Epithelial cell of prostate (primary cell): ENCODE data around the gene POLE.

Experiments
- DNase-seq: peaks from one replicate; pipeline ENCODE4 v3.0.0-alpha.2; 2011; ENCODE audit warnings: low read depth, low spot score
- H3K27ac ChIP-seq: fragments of 450-650 bp; 2 replicates; pipeline ENCODE4 v1.5.1; 2017; ENCODE audit warnings: mild to moderate bottlenecking

POLE gene

DNA sequence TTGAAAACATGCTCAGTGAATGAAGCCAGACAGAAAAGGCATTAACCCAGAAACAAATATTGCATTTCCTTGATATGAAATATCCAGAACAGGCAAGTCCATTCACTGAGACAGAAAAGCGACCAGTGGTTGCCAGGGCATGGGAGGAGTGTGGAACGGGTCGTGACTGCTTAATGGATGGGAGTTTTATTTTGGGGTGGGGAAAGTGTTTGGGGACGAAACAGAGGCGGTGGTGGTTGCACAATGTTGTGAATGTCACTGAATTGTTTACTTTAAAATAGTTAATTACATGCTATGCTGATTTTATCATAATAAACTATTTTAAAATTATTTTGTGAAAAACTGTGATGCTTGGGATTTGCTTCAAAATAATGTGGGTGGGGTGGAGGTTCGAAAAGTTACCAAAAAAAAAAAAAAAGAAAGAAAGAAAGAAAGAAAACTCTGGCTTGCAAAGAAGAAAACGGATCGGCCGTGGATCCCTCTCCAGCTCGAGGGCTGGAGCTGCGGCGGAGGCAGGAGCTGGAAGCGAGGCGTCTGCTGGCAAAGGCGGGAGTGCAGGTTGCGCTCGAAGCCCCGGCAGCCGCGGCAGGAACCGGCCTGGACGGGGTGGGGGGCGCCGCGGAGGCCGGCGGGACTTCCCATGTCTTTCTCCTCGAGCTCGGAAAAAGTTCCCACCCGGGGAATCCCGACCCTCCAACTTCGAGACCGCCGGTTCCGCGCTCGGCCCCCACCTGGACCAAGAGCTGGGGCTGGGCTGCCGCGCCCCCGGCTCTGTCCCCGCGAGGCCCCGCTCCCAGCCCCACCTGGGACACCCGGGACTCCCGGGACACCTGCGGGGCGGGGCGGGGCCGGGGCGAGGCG is 69.1 kb downstream of the POLE start:
- H3K27ac ChIP-seq, result no peak overlapping the region
- DNase-seq, result no peak

DNA sequence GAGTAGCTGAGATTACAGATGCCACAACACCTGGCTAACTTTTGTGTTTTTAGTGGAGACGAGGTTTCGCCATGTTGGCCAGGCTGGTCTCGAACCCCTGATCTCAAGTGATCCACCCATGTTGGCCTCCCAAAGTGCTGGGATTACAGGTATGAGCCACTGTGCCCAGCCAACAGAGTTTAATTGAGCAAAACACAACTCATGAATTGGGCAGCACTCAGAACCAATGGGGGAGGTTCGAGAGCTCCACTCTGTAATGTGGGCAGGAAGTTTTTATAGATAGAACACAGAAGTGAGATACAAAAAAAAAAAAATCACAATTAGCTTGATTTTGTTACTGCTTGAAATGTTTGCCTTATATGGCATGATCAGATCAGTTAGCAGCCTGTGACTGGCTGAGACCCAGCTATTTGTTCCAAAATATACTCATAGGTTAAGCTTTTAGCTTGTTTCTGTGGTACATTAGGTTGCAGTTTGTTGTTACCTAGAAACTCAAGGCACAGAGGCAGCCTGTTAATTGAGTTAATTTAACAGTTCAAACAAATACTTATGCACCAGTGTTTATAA is 69.9 kb downstream of the POLE start:
- no peak for DNase-seq

DNA sequence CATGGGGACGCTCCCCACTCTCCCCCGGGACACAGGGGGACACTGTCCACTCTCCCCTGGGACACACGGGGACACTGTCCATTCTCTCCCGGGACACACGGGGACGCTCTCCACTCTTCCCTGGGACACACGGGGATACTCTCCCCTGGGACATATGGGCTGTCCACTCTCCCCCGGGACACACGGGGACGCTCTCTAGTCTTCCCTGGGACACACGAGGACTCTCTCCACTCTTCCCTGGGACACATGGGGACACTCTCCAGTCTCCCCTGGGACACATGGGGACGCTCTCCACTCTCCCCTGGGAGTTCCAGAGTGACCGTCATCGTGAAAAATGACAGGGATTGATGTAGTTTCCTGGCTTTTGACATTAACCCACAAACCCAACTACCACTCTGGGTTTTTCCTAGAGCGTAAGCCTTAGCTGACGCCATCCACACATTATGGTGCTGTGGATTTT is 71.5 kb downstream of the POLE start:
- DNase-seq, result no peak
- no peak overlapping the region for H3K27ac ChIP-seq

More for the DNA sequence above, 69.9 kb downstream of the POLE start:
- H3K27ac ChIP-seq, result no peak overlapping the region

DNA sequence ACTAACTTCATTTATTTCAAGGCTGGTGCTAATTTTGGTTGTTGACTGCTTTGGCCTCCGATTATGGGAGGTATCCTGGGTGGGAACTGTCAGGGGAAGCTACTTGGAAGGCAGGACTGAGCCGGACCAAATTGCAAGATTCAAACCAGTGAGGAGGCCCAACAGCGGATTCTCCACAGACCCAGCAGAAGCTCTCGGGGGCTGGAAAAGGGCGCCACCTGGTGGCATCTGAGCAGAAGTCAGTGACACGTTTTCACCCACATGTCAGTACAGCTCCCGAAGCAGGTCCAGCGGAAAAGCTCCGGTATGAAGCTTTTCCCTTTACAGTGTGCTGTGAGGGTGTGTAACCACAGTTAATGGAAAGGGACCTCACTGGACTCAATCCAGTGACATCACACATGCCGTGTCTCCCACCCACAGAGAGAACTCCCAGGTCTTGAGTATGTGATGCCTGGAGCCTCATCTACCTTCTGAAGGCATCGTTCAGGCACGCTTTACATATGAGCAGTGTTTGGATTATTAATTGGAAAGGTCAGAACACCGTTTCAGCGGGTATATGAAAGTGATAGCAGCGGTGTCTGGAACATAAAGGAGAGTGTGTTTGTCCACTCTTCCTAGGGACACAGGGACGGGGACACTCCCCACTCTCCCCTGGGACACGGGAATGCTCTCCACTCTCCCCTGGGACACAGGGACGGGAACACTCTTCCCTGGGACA is 72.1 kb downstream of the POLE start:
- H3K27ac ChIP-seq, result no peak overlapping the region
- no peak for DNase-seq

DNA sequence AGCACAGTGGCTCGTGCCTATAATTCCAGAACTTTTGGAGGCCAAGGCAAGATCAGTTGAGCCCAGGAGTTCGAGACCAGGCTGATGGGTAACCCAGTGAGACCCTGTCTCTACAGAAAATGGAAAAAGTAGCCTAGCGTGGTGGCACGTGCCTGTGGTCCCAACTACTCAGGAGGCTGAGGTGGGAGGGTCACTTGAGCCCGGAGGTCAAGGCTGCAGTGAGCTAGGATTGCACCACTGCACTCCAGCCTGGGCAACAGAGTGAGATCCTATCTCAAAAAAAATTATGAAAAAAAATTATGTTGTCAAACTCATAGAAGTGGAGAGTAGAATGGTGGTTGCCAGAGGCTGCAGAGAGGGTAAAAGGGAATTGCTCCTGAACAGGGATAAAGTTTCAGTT is 73.1 kb downstream of the POLE start:
- no peak for DNase-seq
- no peak overlapping the region for H3K27ac ChIP-seq

DNA sequence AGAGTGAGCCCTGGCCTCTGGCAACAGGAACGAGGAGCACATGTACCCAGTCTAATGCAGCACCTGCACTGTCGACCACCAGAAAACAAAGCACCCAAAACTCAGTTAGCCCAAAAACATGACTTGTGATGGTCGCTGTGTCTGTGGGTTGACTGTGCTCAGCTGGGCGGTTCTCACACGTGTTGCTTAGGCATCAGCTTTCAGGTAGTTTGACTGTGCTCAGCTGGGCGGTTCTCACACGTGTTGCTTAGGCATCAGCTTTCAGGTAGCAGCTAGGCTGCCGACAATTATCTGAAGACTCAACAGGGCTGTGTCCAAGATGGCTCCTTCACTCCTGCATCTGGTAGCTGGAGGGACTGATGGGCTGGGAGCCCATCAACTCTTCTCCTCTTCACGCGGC is 75.5 kb downstream of the POLE start:
- DNase-seq, result no peak
- H3K27ac ChIP-seq, result no peak overlapping the region

DNA sequence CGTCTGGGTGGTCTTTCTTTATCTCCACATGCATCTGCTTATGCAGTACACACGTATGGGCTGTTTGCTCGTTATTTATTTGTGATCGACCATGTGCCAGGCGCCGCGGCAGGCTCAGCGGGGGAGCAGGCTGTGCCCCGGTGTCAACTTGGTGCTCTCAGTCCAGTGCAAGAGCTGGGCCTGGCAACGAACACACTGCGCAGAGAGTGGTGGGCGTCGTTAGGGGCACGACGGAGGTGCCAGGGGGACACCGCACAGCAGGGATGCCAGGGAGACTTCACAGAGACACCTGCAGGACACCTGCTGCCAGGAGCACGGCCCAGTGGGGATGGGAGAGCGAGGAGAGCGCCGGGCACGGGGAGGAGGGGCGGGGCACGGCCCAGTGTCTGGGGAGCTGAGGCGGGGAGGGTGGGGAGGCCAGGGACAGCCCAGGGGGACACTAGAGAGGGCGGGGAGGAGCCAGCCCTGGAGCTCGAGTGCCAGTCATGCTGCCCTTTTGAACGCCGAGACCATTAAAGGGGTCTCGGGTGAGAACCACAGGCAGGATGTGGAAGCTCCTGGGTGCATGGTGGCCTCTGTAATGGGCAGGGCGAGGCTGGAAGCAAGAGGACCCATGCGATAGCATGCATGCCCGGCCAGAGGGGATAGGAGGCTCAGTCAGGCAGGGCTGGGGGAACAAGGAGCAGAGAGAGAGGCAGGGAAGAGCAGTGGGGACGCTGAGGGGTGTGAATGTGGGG is 76.1 kb downstream of the POLE start:
- no peak for DNase-seq
- H3K27ac ChIP-seq, result no peak overlapping the region

DNA sequence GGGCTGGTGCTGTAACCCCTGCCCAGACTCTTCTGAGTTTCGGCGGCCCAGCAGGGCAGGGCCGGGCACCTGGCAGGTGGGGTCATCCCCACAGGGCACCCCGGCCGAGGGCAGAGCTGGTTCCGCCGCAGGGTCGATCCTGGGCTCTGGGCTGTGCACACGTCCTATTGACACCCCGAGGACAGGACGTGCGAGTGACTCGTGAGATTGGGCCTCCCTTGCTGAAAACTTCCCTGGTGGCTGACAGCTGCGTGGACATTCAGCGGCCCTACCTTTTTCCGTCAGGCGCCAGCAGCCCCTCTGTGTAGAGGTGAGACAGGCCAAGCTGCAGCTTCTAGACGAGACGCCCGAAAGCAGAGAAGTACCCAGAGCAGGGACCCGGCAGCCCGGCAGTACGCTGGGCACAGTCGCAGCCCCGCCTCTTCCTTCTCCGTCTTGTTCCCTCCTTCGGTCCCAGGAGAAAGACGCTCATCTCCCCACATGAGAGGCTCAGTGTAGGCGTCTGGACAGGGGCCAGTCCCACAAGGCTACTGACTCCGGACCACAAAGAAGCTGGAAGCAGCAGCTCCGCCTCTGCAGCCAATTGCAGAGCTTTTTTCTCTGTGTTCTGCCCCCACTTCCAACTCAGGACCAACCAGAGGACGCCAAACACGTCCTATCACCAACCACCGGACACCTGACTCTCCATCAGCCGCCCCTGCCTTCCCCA is 76.9 kb downstream of the POLE start, which contains the start of gene LRCOL1:
TSS of gene LRCOL1 (minus strand) at position 532 of the 709 bp plus-strand sequence. CDS start 4,331 bp downstream, outside the sequence.
- no peak within 1 kb of the TSS for H3K27ac ChIP-seq
- DNase-seq, result no peak

DNA sequence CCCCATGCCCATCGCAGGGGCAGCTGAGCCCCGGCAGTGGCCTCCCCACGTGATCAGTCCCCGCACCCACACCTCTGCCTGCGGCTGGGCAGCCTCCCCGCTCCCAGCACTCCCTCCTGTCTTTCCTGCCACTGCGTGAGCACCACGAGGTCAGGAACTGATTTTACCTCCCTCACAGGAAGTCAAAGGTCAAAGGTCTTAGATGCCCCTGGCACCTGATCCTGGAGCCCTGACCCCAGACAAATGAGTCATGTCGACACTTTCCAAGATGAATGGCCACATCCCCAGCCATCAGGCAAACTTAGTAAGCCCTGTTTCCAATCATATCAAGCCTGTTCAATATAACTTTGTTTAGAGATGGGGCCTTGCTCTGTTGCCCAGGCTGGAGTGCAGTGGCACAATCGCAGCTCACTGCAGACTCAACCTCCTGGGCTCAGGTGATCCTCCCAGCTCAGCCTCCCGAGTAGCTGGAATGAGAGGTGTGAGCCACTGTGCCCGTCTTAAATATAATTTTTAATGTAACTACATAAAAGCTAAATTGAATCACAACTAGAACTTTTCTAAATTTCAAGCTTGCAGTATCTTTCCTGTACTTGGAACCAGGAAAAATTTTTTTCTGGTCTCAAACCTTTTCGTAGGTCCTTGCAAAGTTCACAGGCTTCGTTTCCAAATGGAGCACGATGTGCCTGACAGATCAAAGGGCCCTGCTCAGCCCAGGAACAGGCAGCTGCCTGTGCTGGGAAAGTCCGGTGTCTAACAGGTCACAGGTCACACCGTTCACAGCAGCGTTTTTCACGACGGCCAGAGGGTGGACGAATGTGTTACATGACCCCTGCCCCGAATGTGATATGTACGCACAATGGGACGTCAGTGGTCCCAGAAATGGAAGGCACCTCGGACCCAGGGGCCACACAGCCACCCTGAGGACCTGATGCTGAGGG is 78.6 kb downstream of the POLE start:
- H3K27ac ChIP-seq, result no peak overlapping the region
- DNase-seq, result no peak

DNA sequence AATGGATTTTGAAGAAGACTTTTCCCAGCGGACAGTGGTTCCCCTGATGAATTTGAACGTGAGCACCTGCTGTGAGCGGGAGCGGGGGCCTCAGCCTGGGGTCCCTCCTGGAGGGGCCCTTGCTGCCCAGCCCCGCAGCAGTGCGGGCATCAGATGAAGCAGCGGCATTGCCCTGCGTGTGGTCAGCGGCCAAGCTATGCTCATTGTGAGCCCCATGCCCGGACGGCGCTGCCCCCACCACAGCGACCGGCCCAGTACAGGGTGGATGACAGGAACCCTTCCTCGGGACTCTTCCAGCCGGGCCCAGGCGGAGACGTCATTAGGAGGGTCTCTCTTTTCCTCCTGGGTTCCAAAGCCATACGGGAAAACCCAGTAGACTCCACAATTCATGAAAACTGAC is 80.2 kb downstream of the POLE start:
- H3K27ac ChIP-seq, result no peak overlapping the region
- no peak for DNase-seq

DNA sequence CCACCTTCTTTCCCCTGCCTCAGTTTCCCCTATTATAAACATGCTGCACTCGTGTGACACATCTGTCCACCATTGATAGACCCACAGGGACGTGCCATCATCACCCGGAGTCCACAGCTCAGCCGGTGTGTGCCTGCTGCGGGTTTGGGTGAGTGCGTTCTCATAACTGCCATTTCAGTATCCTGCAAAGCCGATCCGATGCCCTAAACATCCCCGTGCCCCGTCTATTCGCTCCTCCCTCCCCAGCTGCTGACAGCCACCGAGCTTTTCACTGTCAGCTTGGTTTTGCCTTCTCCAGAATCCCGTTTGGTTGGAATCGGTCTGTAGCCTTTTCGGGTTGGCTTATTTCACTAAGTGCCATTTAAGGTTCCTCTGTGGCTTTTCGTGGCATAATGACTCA is 80.7 kb downstream of the POLE start:
- H3K27ac ChIP-seq, result no peak overlapping the region
- DNase-seq, result no peak

DNA sequence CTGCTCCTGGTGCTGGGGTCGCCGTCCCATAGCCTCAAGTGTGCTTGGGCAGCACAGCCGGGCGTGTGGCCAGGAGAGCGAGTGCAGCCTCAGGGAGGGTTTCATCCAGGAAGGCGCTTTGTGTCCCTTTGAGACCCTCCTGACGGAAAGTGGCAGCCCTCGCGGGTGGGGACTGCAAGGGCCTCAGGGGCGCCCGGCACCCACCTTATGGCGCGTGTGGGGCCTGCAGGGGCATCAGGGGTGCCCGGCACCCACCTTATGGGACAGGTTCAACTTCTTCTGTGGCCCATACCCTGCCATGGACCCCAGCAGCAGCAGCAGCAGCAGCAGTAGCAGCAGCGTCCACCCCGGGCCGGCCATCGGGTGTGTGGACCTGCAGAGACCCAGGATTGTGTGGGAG is 81.2 kb downstream of the POLE start:
- no peak for DNase-seq
- no peak overlapping the region for H3K27ac ChIP-seq

DNA sequence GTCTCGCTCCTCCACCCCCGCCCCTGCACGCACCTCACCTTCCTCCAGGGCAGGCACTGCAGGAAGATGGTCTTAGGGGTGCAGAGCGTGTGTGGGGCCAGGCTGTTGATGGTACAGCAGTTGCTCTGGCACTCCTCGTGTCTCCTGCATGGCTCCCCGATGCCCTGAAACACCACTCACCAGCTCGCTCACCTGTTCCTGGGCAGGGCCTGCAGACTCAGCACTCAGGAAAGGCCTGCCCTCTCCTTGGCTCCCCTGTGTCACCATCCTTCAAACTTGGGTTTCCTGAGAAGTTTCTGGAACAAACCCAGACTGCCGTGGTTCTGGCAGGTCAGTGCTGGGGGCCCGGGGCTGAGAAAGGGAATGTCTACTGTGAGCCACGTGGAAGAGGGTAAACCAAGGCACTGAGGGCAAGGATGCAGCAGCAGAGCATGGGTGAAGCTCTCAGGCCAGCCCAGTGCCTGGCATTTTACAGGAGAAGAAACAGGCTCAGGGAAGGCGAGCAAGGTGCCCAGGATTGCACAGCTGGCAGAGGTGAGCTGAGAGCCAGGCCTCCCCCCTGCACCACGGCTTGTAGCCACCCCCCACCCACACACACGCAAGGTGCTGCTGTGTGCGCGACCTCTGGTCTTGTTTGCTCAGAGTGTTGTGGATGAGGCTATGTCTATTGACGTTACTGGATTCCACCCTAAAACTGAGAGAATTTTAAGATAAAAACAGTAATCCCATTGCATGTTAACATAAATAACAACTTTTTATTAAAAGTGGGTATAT is 82.3 kb downstream of the POLE start:
- H3K27ac ChIP-seq, result no peak overlapping the region
- DNase-seq, result no peak

DNA sequence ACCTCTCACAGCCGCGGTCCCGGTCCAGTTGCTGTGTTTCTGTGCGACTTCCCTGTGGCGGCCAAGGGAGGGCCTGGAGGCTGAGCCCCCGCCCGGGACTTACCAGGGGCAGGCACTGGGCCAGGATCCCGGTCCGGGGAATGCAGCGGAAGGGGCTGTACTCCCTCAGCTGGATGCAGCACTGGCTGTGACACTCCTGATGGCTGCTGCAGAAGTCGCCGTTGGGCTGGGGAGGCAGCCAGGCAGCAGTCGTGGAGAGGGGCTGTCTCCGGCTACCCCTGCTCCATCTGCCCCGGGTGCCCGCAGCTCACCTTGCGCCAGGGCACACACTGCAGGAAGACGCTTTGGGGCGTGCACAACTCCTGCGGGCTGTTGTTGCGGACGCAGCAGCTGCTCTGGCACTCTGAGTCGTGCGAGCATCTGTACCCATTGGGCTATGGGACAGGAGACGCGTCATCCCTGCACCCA is 83.0 kb downstream of the POLE start:
- no peak for DNase-seq

DNA sequence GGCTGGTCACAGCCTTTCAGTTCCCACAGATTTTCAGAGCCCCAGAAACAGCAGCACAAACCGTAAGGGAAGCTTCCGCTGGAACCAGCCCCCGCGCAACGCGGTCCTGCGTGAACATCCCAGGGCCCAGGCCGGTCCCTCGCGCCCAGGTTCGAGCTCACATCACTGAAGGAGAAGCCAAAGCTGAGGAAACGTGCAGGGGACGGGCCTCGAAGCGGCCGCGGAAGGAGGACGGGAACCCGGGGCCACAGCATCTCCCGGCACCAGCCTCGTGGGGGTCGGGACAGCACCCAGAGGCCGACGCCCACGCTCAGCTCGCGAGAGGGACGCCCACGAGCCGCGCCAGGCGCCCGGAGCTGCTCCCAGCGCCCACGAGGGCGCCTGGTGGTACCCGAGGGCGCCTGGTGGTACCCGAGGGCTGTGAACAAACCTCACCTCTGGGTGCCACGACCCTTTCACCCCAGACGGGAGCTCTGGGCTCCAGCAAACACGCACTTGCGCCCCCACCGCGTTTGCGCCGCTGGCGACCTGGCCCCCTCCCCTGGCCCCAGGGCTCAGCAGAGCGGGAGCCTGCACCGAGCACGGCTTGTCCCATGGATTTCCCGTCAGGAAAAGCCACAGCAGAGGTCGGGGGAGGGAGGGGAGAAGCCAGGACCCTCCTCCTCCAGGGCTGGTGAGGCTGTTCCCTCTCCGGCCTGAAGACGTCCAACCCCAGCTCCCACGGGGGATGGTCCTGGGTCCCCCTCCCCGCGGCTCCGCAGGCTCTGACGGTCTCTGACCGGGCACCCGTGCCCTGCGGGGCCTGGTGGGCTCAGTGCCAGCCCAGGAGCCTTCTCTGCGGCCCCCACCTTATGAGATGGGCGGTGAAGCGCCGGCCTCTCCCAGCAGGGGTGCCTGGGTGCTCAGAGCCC is 83.6 kb downstream of the POLE start:
- no peak overlapping the region for H3K27ac ChIP-seq
- no peak for DNase-seq

More for the DNA sequence above, 83.0 kb downstream of the POLE start:
- no peak overlapping the region for H3K27ac ChIP-seq

DNA sequence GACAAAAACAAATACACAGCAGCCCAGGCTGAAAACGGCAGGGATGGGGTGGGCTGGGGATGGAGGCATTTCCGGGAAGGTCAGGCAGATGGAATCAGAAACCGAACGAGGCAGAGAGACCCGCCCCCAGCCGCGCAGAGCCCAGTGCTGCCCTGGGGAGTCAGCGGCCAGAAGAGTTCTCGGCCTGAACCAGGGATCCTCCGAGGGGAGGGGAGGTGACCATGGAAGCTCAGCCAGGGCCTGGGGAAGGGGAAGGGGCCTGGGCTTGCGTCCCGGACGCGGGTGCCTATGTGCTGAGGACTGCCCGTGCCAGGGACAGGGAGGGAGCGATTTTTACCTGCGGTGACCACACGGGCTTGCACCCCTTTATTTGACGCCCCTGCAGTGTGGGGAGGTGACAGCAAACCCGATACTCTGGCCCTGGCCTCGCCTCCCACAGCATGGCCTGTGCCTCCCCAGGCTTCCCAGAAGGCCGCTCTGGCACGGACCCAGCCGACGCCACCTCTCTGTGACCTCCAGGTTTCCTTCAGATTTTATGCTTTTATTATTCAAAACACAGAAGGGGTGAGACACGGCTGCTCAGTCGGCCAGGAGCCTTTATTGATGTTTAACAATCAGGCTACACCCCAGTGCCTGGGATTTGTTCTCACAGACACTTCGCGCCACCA is 84.4 kb downstream of the POLE start:
- no peak overlapping the region for H3K27ac ChIP-seq
- DNase-seq, result no peak
